ENCODE measurements around the gene RGS3.

- no peak for TF ChIP-seq JUN (CRISPR knock-in tag; IDR thresholded peaks at IDR 0.05)
- TF ChIP-seq, protein P1, sequence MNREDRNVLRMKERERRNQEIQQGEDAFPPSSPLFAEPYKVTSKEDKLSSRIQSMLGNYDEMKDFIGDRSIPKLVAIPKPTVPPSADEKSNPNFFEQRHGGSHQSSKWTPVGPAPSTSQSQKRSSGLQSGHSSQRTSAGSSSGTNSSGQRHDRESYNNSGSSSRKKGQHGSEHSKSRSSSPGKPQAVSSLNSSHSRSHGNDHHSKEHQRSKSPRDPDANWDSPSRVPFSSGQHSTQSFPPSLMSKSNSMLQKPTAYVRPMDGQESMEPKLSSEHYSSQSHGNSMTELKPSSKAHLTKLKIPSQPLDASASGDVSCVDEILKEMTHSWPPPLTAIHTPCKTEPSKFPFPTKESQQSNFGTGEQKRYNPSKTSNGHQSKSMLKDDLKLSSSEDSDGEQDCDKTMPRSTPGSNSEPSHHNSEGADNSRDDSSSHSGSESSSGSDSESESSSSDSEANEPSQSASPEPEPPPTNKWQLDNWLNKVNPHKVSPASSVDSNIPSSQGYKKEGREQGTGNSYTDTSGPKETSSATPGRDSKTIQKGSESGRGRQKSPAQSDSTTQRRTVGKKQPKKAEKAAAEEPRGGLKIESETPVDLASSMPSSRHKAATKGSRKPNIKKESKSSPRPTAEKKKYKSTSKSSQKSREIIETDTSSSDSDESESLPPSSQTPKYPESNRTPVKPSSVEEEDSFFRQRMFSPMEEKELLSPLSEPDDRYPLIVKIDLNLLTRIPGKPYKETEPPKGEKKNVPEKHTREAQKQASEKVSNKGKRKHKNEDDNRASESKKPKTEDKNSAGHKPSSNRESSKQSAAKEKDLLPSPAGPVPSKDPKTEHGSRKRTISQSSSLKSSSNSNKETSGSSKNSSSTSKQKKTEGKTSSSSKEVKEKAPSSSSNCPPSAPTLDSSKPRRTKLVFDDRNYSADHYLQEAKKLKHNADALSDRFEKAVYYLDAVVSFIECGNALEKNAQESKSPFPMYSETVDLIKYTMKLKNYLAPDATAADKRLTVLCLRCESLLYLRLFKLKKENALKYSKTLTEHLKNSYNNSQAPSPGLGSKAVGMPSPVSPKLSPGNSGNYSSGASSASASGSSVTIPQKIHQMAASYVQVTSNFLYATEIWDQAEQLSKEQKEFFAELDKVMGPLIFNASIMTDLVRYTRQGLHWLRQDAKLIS (CRISPR knock-in tag; IDR thresholded peaks at IDR 0.05; ENCODE audit: borderline replicate concordance) = no peak
- TF ChIP-seq FOXJ3 (CRISPR knock-in tag; IDR thresholded peaks at IDR 0.05; ENCODE audit: borderline replicate concordance) = no peak
- TF ChIP-seq ZNF121 (CRISPR knock-in tag; IDR thresholded peaks at IDR 0.05) = no peak
- no peak for TF ChIP-seq CTCF (IDR thresholded peaks at IDR 0.05)
- TF ChIP-seq ETV6 (CRISPR knock-in tag; IDR thresholded peaks at IDR 0.05) = no peak
These were observed 72.6 kb downstream of the RGS3 start for GRCh38 chr9:113536166-113536482.
